Right atrium auricular region (tissue), 2 donors: ENCODE measurements around the gene RGS9. TPM values are rescaled to one million over a fixed set of nuclear protein-coding genes. Genes with fewer than 3 reads are reported as not detected.

Experiments
- DNase-seq: peaks from one replicate; pipeline ENCODE4 v3.0.0-alpha.2; 2019; ENCODE audit warnings: low spot score
- H3K27ac ChIP-seq, 2 donors: fragments of 200-600 bp; sonication (generic); 1 replicate in 1 of 2; 2 replicates in 1 of 2; pipeline ENCODE4 v1.5.1; 2016 to 2019
- H3K27me3 ChIP-seq, 2 donors: fragments of 200-600 bp; sonication (generic); one replicate each; pipeline versions ENCODE4 v1.5.1 to v1.6.0; 2017 to 2019
- H3K36me3 ChIP-seq: fragments of 200-600 bp; sonication (generic); one replicate; pipeline ENCODE4 v1.5.1; 2016
- H3K4me1 ChIP-seq, 2 donors: fragments of 200-600 bp; sonication (generic); one replicate each; pipeline versions ENCODE4 v1.5.1 to v1.6.0; 2017 to 2019
- H3K4me3 ChIP-seq, 2 donors: fragments of 200-600 bp; sonication (generic); 1 replicate in 1 of 2; 2 replicates in 1 of 2; pipeline ENCODE4 v1.5.1; 2017 to 2019; ENCODE audit warnings: mild to moderate bottlenecking in 1 of 2, moderate library complexity in 1 of 2
- H3K9me3 ChIP-seq, 2 donors: fragments of 200-600 bp; sonication (generic); one replicate each; pipeline ENCODE4 v1.5.1; 2019
- total RNA-seq, 2 donors: library from RNA; depleted of rRNA; stranded (reverse); fragments of >200 nt; gene quantifications; one replicate each; pipeline ENCODE4 v1.1.0, GENCODE V29; 2016
- TF ChIP-seq, protein P1 (sequence below), 2 donors: fragments of 200-600 bp; sonication (generic); IDR thresholded peaks; one replicate each; pipeline ENCODE4 v1.5.1; 2019; ENCODE audit warnings: antibody characterized with exemption in 2 of 2

RGS9 gene
- total RNA-seq, 2 donors from 2014 or later = 2.3 to 6.9 TPM

DNA sequence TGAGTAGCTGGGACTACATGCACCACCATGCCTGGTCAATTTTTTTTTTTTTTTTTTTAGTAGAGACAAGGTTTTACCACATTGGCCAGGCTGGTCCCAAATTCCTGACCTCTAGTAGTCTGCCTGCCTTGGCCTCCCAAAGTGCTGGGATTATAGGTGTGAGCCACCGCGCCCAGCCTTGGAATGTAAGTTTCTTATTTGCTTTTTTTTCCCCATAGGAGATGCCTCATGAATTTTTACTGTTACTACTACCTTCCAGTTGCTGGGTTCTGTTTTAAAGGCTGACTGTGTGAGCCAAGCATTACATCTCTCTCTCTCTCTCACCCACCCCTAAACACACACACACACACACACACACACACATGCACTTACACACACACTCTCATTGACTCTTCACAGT is 112.6 kb downstream of the RGS9 start:
- no peak for DNase-seq
- TF ChIP-seq, protein P1, sequence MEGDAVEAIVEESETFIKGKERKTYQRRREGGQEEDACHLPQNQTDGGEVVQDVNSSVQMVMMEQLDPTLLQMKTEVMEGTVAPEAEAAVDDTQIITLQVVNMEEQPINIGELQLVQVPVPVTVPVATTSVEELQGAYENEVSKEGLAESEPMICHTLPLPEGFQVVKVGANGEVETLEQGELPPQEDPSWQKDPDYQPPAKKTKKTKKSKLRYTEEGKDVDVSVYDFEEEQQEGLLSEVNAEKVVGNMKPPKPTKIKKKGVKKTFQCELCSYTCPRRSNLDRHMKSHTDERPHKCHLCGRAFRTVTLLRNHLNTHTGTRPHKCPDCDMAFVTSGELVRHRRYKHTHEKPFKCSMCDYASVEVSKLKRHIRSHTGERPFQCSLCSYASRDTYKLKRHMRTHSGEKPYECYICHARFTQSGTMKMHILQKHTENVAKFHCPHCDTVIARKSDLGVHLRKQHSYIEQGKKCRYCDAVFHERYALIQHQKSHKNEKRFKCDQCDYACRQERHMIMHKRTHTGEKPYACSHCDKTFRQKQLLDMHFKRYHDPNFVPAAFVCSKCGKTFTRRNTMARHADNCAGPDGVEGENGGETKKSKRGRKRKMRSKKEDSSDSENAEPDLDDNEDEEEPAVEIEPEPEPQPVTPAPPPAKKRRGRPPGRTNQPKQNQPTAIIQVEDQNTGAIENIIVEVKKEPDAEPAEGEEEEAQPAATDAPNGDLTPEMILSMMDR (IDR thresholded peaks at IDR 0.05) = no peak
- Histone ChIP-seq H3K4me1 (no peaks in the 10 kb centered on the region), H3K27ac (no peak overlapping the region), H3K4me3 (no peak overlapping the region), H3K36me3 (no peaks in the 10 kb centered on the region), H3K9me3 (no peaks in the 10 kb centered on the region), H3K27me3 (no peaks in the 10 kb centered on the region)

- DNase-seq = no peak
- TF ChIP-seq, protein P1 (IDR thresholded peaks at IDR 0.05) = no peak
- Histone ChIP-seq H3K27me3 (no peaks in the 10 kb centered on the region), H3K36me3 (no peaks in the 10 kb centered on the region), H3K4me3 (no peak overlapping the region), H3K4me1 (no peaks in the 10 kb centered on the region), H3K9me3 (no peaks in the 10 kb centered on the region), H3K27ac (no peak overlapping the region)
Measured at GRCh38 chr17:65254166-65254565, 117.0 kb downstream of the RGS9 start.

GRCh38 chr17:65259281-65259680 is 122.1 kb downstream of the RGS9 start:
- Histone ChIP-seq H3K4me1 (no peaks in the 10 kb centered on the region), H3K9me3 (no peaks in the 10 kb centered on the region), H3K27ac (no peak overlapping the region), H3K27me3 (no peaks in the 10 kb centered on the region), H3K4me3 (no peak overlapping the region), H3K36me3 (no peaks in the 10 kb centered on the region)
- no peak for DNase-seq
- TF ChIP-seq, protein P1 (IDR thresholded peaks at IDR 0.05) = no peak

- TF ChIP-seq, protein P1 (IDR thresholded peaks at IDR 0.05) = no peak
- no peaks in the 10 kb centered on the region for H3K36me3 ChIP-seq
- H3K27me3 ChIP-seq = no peaks in the 10 kb centered on the region
Measured at GRCh38 chr17:65259696-65260485, 122.7 kb downstream of the RGS9 start.

GRCh38 chr17:65260626-65261025 is 123.5 kb downstream of the RGS9 start:
- no peaks in the 10 kb centered on the region for H3K27me3 ChIP-seq
- no peak overlapping the region for H3K4me3 ChIP-seq
- DNase-seq = no peak
- no peaks in the 10 kb centered on the region for H3K4me1 ChIP-seq
- TF ChIP-seq, protein P1 (IDR thresholded peaks at IDR 0.05) = no peak
- H3K27ac ChIP-seq = no peak overlapping the region
- no peaks in the 10 kb centered on the region for H3K36me3 ChIP-seq
- no peaks in the 10 kb centered on the region for H3K9me3 ChIP-seq

More at GRCh38 chr17:65259696-65260485, 122.7 kb downstream of the RGS9 start:
- H3K27ac ChIP-seq = no peak overlapping the region
- no peaks in the 10 kb centered on the region for H3K9me3 ChIP-seq
- no peaks in the 10 kb centered on the region for H3K4me1 ChIP-seq
- no peak for DNase-seq
- H3K4me3 ChIP-seq = no peak overlapping the region

GRCh38 chr17:65261152-65261551 is 124.0 kb downstream of the RGS9 start:
- Histone ChIP-seq H3K9me3 (no peaks in the 10 kb centered on the region), H3K27me3 (no peaks in the 10 kb centered on the region), H3K27ac (no peak overlapping the region), H3K4me1 (no peaks in the 10 kb centered on the region), H3K36me3 (no peaks in the 10 kb centered on the region), H3K4me3 (no peak overlapping the region)
- DNase-seq = no peak
- TF ChIP-seq, protein P1 (IDR thresholded peaks at IDR 0.05) = no peak
